Measurements from ENCODE around the gene VWC2.

- TF ChIP-seq ZNF302 (tag by site-specific recombination; IDR thresholded peaks at IDR 0.05; ENCODE audit: low read depth) (no peak), CTCF (tag by site-specific recombination; IDR thresholded peaks at IDR 0.05) (no peak), ZNF24 (tag by site-specific recombination; IDR thresholded peaks at IDR 0.05) (no peak), ZNF664 (tag by site-specific recombination; IDR thresholded peaks at IDR 0.05) (no peak), ZNF785 (tag by site-specific recombination; IDR thresholded peaks at IDR 0.05) (no peak), ZSCAN16 (tag by site-specific recombination; IDR thresholded peaks at IDR 0.05) (no peak)
Measured at GRCh38 chr7:49781996-49782395, 8.6 kb downstream of the VWC2 start.

Data from HEK293 (cell line).